GM21447 (cell line): Measurements from ENCODE around the gene TBC1D10B.
"Not testable (repeated sequence)": the region's sequence is repeated elsewhere in the genome, so short reads cannot be mapped to it uniquely, and the experiment has no call there.

Experiments used
- ATAC-seq: cut with Tn5 transposase; IDR thresholded peaks from one replicate; pipeline ENCODE4 v1.9.1; 2021; ENCODE audit not compliant: unreplicated experiment

TBC1D10B gene

DNA sequence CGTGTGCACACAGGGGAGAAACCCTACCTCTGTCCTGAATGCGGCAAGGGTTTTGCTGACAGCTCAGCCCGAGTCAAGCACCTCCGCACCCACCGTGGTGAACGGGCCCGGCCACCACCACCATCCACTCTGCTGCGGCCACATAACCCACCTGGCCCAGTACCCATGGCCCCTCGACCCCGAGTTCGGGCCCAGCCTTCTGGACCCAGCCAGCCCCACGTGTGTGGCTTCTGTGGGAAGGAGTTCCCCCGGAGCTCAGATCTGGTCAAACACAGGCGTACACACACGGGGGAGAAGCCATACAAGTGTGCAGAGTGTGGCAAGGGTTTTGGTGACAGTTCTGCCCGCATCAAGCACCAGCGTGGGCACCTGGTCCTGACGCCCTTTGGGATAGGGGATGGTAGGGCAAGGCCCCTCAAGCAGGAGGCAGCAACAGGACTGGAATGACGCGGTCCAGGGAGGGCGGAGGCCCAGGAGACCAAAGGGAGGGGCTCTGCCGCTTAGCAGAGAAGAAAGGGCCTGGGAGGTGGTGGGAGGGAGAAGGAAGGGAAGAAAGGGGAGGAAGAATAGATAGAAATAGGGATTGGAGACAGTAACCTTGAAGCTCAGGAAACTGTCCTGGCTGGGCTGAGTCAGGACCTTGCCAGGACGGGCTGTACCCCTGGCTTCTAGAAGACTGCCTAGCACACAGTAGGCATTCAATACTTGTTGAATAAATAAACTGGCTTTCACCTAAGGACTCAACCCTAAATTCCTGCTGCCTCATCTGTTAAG, 28.6 kb upstream of the TBC1D10B start:
- ATAC-seq: no peak

DNA sequence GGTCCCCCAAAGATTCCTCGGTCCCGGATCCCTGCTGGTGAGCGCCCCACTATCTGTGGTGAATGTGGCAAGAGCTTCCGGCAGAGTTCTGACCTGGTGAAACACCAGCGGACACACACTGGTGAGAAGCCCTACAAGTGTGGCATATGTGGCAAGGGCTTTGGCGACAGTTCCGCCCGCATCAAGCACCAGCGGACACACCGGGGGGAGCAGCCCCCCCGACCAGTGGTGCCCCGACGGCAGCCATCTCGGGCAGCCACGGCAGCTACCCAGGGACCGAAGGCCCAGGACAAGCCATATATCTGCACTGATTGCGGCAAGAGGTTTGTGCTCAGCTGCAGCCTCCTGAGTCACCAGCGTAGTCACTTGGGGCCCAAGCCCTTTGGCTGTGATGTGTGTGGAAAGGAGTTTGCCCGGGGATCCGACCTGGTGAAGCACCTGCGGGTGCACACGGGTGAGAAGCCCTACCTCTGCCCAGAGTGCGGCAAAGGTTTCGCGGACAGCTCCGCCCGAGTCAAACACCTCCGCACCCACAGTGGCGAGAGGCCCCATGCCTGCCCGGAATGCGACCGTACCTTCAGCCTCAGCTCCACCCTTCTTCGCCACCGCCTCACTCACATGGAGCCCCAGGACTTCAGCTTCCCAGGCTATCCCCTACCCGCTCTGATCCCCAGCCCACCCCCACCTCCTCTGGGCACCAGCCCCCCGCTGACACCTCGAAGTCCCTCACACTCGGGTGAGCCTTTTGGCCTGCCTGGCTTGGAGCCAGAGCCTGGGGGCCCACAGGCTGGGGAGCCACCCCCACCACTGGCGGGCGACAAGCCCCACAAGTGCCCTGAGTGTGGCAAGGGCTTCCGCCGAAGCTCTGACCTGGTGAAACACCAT, 27.7 kb upstream of the TBC1D10B start:
- ATAC-seq: no peak

DNA sequence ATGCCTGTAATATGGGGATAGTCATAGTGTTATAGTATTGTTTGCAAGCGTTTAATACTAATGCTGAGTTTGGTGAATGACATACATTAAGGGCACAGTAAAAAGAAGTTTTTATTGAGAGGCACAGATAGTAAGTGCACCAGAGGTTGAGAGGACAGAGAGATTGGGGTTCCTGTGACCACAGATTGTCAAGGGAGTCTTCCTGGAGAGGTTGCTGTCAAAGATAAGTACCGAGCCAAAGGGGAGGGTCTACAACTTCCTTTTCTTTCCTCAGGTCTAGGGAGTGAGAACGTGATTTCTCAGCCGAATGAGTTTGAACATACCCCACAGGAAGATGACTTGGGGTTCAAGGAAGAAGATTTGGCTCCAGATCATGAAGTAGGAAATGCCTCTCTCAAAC, 26.8 kb upstream of the TBC1D10B start:
- ATAC-seq: no peak

DNA sequence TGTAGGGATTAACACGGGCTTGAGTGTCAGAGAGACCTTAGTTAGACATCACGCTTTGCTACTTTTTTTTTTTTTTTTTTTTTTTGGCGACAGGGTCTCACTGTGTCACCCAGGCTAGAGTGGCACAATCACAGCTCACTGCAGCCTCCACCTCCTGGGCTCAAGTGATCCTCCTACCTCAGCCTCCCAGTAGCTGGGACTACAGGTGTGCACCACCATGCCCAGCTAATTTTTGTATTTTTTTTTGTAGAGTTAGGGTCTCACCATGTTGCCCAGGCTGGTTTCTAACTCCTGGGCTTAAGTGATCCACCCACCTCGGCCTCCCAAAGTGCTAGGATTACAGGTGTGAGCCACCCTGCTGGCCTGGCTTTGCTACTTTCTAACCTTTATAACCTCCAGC, 26.3 kb upstream of the TBC1D10B start:
- not testable (repeated sequence) for ATAC-seq

DNA sequence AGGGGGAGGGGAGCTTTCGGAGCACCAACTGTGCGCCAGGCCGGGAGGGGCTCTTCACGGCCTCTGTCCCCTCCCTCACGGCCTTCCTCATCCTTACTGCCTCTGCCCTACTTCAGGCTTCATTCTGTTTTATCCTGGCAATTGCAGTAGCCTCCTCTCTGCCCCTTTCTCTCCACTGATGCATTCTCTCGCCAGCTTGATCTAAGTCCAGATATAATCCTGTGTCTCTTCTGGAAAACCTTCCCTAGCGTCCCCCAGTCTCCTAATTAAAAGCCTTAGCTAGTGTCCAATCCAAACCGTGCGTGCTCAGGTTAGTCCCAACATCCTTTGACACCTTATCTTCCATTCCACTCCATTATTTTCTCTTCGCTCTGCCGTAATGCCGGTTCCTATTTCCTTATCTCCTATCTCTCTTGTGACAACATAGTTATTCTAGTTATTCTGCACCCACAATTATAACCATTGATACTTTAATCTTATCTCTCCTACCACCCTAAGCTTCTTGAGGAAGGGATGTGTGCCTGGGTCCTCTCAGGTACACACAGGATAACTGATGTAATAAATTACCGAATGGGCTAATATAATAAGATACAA, 25.8 kb upstream of the TBC1D10B start:
- ATAC-seq: no peak

DNA sequence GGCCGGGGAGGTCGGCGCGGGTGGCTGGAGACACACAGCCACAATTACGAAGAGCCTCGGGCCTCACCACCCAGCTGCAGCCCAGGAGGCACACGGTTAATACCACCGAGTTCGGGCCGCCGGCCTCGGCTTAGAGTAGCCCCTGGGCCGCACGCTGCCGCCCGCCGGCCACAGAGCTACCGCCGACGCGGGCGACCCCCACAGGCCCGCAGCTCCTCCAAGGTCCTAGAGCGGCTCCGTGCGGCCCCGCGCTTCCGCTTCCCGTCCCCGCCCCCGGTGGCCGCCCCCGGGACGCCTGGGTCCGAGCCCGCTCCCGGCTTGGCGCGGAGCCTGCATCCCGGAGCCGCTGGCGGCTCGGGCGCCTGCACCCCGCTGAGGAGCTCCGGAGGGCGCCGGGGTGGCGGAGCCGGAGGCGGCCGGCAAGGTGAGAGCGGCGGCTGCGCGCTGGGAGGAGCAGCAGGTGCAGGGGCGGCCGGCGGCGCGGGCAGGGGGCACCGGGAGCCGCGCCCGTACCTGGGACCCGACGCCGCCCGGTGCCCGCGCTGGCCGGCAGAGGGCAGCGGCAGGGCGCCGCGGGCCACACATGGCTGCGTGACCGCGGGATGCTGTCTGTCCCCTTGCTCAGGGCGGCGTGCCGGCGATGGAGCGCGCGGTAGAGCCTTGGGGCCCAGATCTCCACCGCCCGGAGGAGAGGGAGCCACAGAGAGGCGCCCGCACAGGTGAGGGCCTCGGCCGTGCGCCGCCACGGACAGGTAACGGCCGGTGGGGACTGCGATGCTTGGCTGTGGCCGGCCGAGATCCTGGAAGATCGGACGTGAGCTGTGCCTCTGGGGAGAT, 25.1 kb upstream of the TBC1D10B start, which contains the start of gene ZNF48:
Gene ZNF48, plus strand, starts transcription at position 266 of the 837 bp plus-strand sequence. Its CDS starts 375 bp downstream, at position 641.
- ATAC-seq: peak; percentile 56

DNA sequence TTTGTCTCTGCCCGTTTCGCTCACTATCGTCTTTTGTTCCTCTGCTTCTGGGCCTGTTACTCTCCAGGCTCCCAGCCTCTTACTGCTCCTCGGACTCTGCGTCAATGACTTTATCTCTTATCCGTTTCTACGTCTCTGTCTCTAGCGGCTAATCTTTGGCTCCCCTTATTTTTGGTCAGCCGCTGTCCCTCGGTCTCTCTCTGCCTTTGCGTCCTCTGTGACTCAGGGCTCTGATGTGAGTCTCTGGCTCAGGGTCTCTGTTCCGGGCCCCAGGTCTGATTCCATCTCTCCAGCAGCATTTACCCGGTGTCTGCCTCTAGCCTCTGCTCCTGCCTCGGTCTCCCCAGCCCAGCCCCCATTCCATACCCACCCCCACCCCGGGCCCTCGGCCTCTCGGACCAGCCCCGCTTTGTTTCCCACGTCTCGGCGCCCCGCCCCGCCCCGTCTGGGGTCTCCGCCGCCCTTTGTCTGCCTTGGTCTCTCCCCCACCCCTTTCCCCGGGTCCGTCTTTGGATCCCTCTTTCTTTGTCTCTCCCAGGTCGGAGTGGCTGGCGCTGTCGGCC, 24.4 kb upstream of the TBC1D10B start:
- ATAC-seq: no peak

- ATAC-seq: no peak
Observed at GRCh38 chr16:30383521-30383920, 13.2 kb upstream of the TBC1D10B start.

GRCh38 chr16:30382111-30382881, 12.0 kb upstream of the TBC1D10B start, which contains the start of gene SEPTIN1:
TSS of gene SEPTIN1 (minus strand) at chr16:30382561. CDS start at chr16:30382542, 19 bp downstream.
- ATAC-seq: peak; percentile 34

- no peak for ATAC-seq
Observed at GRCh38 chr16:30381291-30382041, 11.2 kb upstream of the TBC1D10B start.

DNA sequence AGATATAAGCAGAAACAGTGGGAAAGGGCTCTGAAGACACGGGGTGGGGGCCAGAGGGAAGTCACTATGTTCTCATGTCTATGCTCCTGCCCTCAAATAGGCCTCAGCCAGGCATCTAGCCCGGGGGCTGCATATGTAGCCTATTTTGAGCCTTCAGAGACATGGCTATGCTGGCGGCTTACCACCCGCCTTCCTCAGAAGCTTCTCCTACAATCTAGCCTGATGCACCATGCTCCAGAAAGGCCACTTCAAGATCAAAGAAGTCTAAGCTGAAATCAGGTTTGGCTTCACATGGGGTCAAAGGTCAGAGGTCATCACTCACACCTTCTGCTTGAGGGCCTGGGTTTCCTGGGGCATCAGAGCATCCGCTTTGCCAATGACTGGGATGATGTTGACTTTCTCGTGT, 10.5 kb upstream of the TBC1D10B start:
- no peak for ATAC-seq

GRCh38 chr16:30380072-30380802, 9.9 kb upstream of the TBC1D10B start:
- ATAC-seq: no peak

DNA sequence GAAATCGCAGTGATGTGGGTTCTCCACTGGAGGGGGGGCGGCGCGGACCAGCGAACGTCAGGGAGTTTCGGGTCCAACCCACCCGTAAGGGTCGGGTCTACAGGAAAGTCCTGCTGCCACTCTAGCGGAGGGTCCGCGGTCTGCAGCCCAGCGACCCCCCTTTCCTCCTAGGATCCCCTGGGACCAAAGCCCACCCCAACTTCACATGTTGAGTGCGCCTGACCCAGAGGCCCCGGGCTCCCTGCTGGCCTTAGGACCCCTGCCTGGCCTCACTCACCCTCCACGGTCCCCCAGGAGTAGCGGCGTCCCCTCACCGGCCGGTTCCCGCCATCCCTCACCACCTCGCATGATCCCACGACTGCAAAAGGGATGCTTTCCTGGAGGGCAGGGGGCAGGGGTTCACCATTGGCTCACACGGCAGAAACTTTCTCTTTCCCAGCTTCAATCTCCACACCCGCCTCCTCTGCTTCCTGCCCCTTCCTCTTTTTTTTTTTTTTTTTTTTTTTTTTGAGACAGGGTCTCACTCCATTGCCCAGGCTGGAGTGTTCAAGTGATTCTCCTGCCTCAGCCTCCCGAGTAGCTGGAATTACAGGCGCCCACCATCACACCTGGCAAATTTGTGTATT, 9.0 kb upstream of the TBC1D10B start:
- no peak for ATAC-seq

DNA sequence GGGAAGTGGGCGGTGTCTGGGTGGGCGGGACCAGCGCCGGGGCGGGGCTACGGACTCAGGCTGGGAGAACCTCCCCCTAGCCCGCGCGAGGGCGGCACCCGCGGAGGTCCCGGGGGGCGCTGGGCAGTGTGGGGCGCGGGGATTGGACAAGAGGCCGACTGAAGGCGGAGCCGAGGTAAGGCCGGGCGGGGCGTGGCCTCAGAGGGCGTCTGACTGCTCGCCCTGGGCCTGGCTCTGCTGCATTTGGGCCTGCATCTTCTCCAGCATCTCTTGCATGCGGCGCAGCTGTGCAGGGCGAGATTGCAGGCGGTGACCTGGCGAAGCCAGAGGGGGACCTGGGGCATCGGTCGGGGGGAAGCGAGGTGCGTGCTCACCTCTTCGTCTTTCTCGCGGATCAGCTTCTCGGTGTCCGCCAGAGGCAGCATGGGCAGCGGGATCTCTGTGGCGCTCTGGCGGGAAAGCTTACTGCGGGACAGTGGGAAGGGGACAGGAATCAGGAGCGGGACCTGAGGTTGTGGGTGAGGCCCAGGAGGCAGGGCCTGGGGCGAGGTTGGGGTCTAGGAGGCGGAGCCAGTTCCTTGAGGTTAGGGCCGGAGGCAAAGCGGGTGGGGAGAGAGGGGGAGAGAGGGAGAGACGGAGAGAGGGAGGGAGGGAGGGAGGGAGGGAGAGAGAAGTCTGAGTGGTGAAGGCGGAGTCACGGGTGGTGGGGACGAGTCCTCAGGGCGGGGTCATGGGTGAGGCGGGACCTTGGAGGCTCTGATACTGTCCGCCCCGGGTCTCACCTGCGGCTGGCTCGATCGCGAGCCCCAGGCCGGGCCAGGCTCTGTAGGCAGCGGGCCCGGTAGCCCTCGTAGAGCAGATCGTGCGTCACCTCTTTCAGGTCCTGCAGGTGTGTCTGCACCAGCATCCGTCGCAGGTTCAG, 8.2 kb upstream of the TBC1D10B start:
- peak; percentile 75 for ATAC-seq

- peak; percentile 39 for ATAC-seq
Observed at GRCh38 chr16:30377812-30378235, 7.5 kb upstream of the TBC1D10B start.

DNA sequence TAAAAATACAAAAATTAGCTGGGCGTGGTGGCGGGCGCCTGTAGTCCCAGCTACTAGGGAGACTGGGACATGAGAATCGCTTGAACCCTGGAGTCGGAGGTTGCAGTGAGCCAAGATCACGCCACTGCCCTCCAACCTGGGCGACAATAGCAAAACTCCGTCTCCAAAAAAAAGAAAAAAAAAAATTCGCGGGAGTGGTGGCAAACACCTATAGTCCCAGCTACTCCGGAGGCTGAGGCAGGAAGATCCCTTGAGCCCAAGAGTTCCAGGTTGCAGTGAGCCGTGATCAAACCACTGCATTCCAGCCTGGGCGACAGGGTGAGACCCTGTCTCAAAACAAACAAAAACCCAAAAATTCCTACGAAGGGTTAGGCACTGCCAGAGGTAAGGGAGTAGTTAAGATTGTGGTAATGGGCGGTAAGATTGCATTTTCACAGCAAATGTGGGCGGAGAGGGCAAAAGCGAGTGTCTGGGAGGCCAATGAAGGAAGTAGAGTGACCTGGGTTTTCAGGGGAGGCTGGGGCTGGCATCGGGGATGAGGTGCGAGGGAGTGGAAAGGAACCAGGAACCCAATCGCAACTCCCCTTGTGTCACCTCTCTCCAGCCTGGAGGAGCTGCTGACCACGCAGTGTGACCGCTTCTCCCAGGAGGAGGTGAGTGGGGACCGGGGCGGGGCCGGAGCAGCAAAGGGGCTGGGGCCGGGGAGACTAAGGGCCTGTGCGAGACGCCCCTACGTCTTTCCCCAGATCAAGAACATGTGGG, 6.9 kb upstream of the TBC1D10B start:
- no peak for ATAC-seq
